Measurements from ENCODE around the gene ANKS6.

- TF ChIP-seq CTCF (IDR thresholded peaks at IDR 0.05 in 2 of 3, conservative IDR thresholded peaks at IDR 0.05 in 1 of 3; ENCODE audit: borderline replicate concordance in 1 of 3, insufficient read depth in 1 of 3, low read depth in 2 of 3, low read length in 2 of 3) = no peak
- TF ChIP-seq SIN3A (IDR thresholded peaks at IDR 0.05; ENCODE audit: low read depth) = no peak
- TF ChIP-seq POLR2A (IDR thresholded peaks at IDR 0.05; ENCODE audit: borderline replicate concordance, extremely low read depth, insufficient read depth, insufficient read length) = no peak
- TF ChIP-seq YY1 (IDR thresholded peaks at IDR 0.05; ENCODE audit: extremely low read depth, insufficient replicate concordance, low read depth, low read length) = no peak
- no peak for TF ChIP-seq POLR2AphosphoS5 (IDR thresholded peaks at IDR 0.05; ENCODE audit: low read depth, low read length)
- TF ChIP-seq REST (IDR thresholded peaks at IDR 0.05; ENCODE audit: low read depth) = no peak
- no peak for TF ChIP-seq RAD21 (IDR thresholded peaks at IDR 0.05; ENCODE audit: low read depth)
Measured at GRCh38 chr9:98732801-98733200, 63.6 kb downstream of the ANKS6 start.

Measured in HCT116 (cell line).